Measurements from ENCODE around the gene SLC37A1.

Gene SLC37A1

GRCh38 chr21:42571391-42572150 is 57.9 kb downstream of the SLC37A1 start:
- TF ChIP-seq ZFX (IDR thresholded peaks at IDR 0.05) (no peak), CTCF (conservative IDR thresholded peaks at IDR 0.05) (no peak)
- no peak overlapping the region for H3K27ac ChIP-seq

DNA sequence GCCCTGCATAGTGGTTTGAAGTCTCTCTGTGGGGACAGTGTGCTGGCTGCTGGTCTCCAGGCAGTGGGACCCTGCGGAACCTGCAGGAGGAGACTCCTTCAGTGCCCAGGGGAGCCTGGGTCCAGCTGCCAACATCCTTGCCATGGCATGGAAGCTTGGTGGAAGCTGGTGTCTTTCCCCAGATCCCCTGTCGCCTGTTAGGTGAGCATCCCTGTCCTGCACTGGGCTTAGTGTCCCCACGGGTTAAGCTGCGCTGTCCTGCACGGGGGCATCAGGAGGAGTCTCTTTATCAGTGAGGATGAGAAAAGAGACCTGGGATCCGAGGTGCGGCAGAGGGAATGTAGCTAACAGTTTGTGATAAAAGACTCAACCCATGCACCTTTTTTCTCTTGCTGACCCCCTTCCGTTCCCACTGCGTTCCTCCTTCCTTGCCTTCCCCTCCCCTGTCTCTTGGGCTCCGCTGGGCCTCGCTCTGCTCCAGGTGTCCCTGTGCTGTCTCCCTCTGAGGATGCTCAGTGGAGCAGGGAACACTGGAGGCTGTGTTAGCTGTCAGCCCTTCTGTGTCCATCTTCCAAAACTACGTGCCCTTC is 59.3 kb downstream of the SLC37A1 start:
- no peak for TF ChIP-seq ZFX (IDR thresholded peaks at IDR 0.05)
- TF ChIP-seq CTCF (conservative IDR thresholded peaks at IDR 0.05) = no peak
- no peak overlapping the region for H3K27ac ChIP-seq

GRCh38 chr21:42574234-42575027 is 60.8 kb downstream of the SLC37A1 start:
- TF ChIP-seq ZFX (IDR thresholded peaks at IDR 0.05) (no peak), CTCF (conservative IDR thresholded peaks at IDR 0.05) (no peak; the same call in 1 of the 2 replicates)
- no peak overlapping the region for H3K27ac ChIP-seq

GRCh38 chr21:42575111-42575510 is 61.5 kb downstream of the SLC37A1 start:
- TF ChIP-seq ZFX (IDR thresholded peaks at IDR 0.05) = no peak
- TF ChIP-seq CTCF (conservative IDR thresholded peaks at IDR 0.05) = no peak
- H3K27ac ChIP-seq = no peak overlapping the region

DNA sequence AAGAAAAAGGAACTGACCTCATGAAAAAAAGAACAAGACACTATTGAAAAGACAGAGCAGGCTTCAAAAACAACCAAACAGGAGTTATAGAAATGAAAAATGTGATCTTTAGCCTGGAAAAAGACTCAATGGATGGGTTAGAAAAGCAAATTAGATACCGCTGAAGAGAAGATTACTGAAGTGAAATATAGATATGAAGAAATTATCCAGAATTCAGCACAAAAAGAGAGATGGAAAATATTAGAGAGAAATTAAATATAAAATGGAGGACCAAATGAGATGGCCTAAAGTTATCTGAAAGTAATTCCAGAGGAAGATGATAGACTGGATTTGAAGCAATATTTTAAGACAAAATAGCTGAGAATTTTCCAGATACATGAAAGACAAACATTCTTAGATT is 63.0 kb downstream of the SLC37A1 start:
- H3K27ac ChIP-seq = no peak overlapping the region

DNA sequence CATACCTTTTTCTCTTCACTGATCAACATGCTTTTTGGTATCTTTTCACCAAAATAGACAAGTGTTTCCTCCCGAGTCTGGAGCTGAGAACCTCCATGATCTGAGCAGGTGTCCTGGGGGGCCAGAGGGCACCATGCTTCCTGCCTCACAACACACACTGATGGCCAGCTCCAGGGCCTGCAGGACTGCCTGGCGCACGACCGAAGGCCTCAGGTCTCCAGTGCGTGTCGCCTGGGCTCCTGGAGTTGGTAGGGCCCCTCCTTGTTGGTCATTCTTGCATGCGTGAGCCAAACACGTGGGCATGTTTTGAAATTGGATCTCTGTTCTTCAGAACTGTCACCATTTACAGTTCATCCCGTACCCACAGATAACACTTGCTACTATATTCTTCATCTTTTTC is 64.4 kb downstream of the SLC37A1 start:
- H3K27ac ChIP-seq = no peak overlapping the region
- TF ChIP-seq CTCF (conservative IDR thresholded peaks at IDR 0.05) = no peak

More for the DNA sequence above, 63.0 kb downstream of the SLC37A1 start:
- TF ChIP-seq ZFX (IDR thresholded peaks at IDR 0.05) = no peak
- TF ChIP-seq CTCF (conservative IDR thresholded peaks at IDR 0.05) = no peak

Measured in C4-2B (cell line).